Measurements from ENCODE around the gene LCN12.

DNA sequence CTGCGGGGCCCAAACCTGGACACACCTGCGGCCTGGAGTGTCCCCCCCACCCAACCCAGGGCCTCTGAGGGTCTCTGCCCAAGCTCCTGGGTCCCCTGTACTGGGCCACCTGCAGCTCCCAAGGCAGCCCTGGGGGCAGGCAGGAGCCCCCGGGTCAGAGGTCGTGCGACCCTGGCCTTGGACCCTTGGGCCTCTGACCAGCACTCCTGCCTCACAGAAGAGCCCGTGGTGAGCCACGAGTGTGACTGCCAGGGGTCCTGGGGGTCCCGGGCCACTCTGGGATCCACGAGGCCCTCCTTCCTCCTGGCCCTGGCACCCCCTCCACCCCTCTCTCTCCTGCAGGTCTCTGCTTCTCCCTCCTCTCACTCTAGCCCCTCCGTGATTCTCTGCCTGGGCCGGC is 20.3 kb downstream of the LCN12 start:
- TF ChIP-seq, protein P1, sequence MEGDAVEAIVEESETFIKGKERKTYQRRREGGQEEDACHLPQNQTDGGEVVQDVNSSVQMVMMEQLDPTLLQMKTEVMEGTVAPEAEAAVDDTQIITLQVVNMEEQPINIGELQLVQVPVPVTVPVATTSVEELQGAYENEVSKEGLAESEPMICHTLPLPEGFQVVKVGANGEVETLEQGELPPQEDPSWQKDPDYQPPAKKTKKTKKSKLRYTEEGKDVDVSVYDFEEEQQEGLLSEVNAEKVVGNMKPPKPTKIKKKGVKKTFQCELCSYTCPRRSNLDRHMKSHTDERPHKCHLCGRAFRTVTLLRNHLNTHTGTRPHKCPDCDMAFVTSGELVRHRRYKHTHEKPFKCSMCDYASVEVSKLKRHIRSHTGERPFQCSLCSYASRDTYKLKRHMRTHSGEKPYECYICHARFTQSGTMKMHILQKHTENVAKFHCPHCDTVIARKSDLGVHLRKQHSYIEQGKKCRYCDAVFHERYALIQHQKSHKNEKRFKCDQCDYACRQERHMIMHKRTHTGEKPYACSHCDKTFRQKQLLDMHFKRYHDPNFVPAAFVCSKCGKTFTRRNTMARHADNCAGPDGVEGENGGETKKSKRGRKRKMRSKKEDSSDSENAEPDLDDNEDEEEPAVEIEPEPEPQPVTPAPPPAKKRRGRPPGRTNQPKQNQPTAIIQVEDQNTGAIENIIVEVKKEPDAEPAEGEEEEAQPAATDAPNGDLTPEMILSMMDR (conservative IDR thresholded peaks at IDR 0.05 in 1 of 2, IDR thresholded peaks at IDR 0.05 in 1 of 2; ENCODE audit: low read depth in 1 of 2, low read length in 2 of 2), result no peak
- no peak for TF ChIP-seq EZH2 (IDR thresholded peaks at IDR 0.05; ENCODE audit: low read length, missing control alignments)
